HG02588 (cell line): ENCODE results near the gene OR8B12.
"Not testable (repeated sequence)": the region's sequence is repeated elsewhere in the genome, so short reads cannot be mapped to it uniquely, and the experiment has no call there.

ENCODE experiments used
- ATAC-seq: cut with Tn5 transposase; IDR thresholded peaks from one replicate; pipeline ENCODE4 v1.9.1; 2021; ENCODE audit warnings: mild to moderate bottlenecking, moderate library complexity; ENCODE audit not compliant: unreplicated experiment

Gene OR8B12

GRCh38 chr11:124533626-124534025 is 9.8 kb downstream of the OR8B12 start:
- ATAC-seq = no peak

GRCh38 chr11:124520550-124520854 is 23.0 kb downstream of the OR8B12 start:
- ATAC-seq = no peak

DNA sequence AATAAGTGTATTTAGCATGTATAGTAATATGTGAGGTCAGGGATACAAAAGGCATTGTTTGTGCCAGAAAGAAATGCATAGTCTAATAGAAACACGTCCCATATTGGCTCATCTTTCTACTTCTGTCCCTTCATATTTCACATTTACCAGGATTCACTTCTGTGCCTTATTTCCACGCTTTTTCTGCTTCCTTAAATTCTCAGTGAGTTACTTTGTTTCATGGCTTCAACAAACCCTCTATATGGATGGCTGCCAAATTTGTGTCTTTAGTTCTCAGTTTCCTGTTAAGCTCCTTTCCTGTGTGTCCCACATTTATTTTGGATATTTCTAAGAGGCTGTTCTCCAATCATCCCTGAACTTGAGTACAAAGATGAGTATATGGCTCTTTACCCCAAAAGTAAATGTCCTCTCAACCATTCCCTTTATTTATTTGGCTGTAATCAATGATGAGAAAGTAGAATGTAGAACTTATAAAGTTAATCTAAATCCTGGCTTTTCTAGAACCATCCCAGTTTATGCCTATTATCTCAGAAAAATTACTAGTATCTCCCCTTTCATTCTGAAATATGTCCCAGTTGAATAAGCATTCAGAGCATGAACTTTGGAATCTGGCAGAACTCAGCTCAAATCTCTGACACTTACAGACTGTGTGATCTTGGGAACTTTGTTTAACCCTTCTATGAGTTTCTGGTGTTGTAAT is 23.5 kb downstream of the OR8B12 start:
- no peak for ATAC-seq

DNA sequence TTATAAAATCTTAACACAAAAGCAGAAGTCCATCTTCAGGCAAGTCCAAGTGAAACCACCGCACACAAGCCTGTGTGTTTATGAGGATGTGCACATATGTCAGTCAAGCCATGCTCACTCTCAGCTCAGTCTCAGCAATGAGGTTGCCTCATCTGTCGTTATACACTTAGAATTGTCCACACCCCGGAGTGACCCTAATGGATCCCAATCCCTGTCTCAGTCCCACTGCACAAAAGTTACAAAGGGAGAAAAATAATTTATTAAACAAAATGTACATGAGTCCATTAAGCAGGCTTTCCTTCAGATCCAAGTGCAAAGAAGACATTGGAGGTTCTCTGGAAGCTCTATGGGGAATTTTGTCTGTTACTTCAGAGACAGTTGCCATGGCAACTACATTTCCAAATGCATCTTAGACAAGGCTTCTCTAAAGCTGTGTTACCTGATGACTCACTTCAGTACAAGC is 24.4 kb downstream of the OR8B12 start:
- ATAC-seq = no peak

- no peak for ATAC-seq
These were observed 26.1 kb downstream of the OR8B12 start for GRCh38 chr11:124517314-124517713.

DNA sequence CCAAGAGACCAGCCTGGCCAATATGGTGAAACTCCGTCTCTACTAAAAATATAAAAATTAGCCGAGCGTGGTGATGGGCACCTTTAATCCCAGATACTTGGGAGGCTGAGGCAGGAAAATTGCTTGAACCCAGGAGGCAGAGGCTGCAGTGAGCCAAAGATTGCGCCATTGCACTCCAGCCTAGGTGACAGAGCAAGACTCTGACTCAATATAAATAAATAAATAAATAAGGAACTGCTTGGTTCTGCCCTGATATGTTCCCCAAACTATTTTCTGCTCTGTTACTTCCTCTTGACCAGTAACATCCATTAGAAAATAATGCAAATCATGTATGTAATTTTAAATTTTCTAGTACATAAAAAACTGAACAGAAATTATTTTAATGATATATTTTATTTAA is 28.8 kb downstream of the OR8B12 start:
- not testable (repeated sequence) for ATAC-seq

GRCh38 chr11:124514131-124514530 is 29.3 kb downstream of the OR8B12 start:
- ATAC-seq = no peak

GRCh38 chr11:124511745-124512144 is 31.7 kb downstream of the OR8B12 start:
- no peak for ATAC-seq

GRCh38 chr11:124510279-124510678 is 33.2 kb downstream of the OR8B12 start:
- no peak for ATAC-seq

- ATAC-seq = no peak
These were observed 43.7 kb downstream of the OR8B12 start for GRCh38 chr11:124499711-124500110.

DNA sequence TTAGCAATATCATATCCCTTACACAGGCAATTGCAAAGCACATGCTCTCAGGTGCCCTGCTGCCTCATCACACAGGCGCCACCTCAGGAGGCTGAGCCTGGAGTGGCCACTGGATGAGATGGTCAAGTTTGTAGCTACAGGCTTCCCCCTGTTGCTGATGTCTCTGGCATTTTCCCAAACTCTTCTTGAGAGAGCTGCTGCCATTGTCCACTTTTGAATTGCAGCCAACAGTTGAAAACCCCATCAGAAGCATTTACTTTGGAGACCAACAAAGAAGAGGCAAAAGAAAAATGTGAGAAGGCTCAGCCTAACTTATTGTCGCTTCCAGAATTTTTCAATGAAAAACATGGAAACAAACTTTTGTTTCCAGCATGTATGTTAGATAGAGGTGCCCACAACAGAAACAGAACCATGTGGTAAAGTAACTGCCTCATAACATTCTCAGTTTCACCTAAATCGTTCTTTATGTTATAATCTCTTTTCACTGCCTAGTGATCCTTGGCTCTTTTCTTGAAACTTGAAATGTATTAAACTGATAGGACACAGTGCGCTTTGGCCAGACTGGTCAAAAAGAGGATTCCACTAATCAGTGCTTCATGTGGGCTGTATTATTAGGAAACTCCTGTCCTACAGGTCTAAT is 50.3 kb downstream of the OR8B12 start:
- no peak for ATAC-seq
